ENCODE results near the gene CHST7.

The CHST7 gene

GRCh38 chrX:46597208-46597607 is 23.6 kb downstream of the CHST7 start:
- no peak overlapping the region for H3K4me3 ChIP-seq (ENCODE audit: low read depth, low read length)
- no peak for TF ChIP-seq CTCF (IDR thresholded peaks at IDR 0.05; ENCODE audit: low read depth, low read length)

- no peak for TF ChIP-seq CTCF (IDR thresholded peaks at IDR 0.05; ENCODE audit: low read depth, low read length)
- no peak overlapping the region for H3K4me3 ChIP-seq (ENCODE audit: low read depth, low read length)
Measured at GRCh38 chrX:46597771-46598170, 24.2 kb downstream of the CHST7 start.

GRCh38 chrX:46599051-46599560 is 25.5 kb downstream of the CHST7 start:
- no peak overlapping the region for H3K4me3 ChIP-seq (ENCODE audit: low read depth, low read length)
- no peak for TF ChIP-seq CTCF (IDR thresholded peaks at IDR 0.05; ENCODE audit: low read depth, low read length)

GRCh38 chrX:46601283-46601682 is 27.7 kb downstream of the CHST7 start:
- H3K4me3 ChIP-seq (ENCODE audit: low read depth, low read length): no peak overlapping the region
- TF ChIP-seq CTCF (IDR thresholded peaks at IDR 0.05; ENCODE audit: low read depth, low read length): no peak

GRCh38 chrX:46602468-46603102 is 29.0 kb downstream of the CHST7 start:
- TF ChIP-seq CTCF (IDR thresholded peaks at IDR 0.05; ENCODE audit: low read depth, low read length): no peak
- no peak overlapping the region for H3K4me3 ChIP-seq (ENCODE audit: low read depth, low read length)

GRCh38 chrX:46607916-46608315 is 34.4 kb downstream of the CHST7 start:
- TF ChIP-seq CTCF (IDR thresholded peaks at IDR 0.05; ENCODE audit: low read depth, low read length): no peak

GRCh38 chrX:46610070-46610658 is 36.6 kb downstream of the CHST7 start:
- no peak overlapping the region for H3K4me3 ChIP-seq (ENCODE audit: low read depth, low read length)
- TF ChIP-seq CTCF (IDR thresholded peaks at IDR 0.05; ENCODE audit: low read depth, low read length): no peak

More at GRCh38 chrX:46607916-46608315, 34.4 kb downstream of the CHST7 start:
- H3K4me3 ChIP-seq (ENCODE audit: low read depth, low read length): no peak overlapping the region

All from WI38 (cell line).